Measurements from ENCODE around the gene CBY3.

Gene CBY3

GRCh38 chr5:179697993-179698934, 17.4 kb upstream of the CBY3 start (continued):
- TF ChIP-seq, protein P1, sequence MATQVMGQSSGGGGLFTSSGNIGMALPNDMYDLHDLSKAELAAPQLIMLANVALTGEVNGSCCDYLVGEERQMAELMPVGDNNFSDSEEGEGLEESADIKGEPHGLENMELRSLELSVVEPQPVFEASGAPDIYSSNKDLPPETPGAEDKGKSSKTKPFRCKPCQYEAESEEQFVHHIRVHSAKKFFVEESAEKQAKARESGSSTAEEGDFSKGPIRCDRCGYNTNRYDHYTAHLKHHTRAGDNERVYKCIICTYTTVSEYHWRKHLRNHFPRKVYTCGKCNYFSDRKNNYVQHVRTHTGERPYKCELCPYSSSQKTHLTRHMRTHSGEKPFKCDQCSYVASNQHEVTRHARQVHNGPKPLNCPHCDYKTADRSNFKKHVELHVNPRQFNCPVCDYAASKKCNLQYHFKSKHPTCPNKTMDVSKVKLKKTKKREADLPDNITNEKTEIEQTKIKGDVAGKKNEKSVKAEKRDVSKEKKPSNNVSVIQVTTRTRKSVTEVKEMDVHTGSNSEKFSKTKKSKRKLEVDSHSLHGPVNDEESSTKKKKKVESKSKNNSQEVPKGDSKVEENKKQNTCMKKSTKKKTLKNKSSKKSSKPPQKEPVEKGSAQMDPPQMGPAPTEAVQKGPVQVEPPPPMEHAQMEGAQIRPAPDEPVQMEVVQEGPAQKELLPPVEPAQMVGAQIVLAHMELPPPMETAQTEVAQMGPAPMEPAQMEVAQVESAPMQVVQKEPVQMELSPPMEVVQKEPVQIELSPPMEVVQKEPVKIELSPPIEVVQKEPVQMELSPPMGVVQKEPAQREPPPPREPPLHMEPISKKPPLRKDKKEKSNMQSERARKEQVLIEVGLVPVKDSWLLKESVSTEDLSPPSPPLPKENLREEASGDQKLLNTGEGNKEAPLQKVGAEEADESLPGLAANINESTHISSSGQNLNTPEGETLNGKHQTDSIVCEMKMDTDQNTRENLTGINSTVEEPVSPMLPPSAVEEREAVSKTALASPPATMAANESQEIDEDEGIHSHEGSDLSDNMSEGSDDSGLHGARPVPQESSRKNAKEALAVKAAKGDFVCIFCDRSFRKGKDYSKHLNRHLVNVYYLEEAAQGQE (tag by site-specific recombination; IDR thresholded peaks at IDR 0.05) = no peak
- peak; percentile 96 for TF ChIP-seq PATZ1 (tag by site-specific recombination; IDR thresholded peaks at IDR 0.05)
- TF ChIP-seq ZNF366 (tag by site-specific recombination; conservative IDR thresholded peaks at IDR 0.05) = no peak
- TF ChIP-seq SP3 (tag by site-specific recombination; IDR thresholded peaks at IDR 0.05) = peak; percentile 98
- no peak for TF ChIP-seq HOXA7 (CRISPR knock-in tag; IDR thresholded peaks at IDR 0.05; ENCODE audit: borderline replicate concordance)
- no peak for TF ChIP-seq ZSCAN4 (tag by site-specific recombination; IDR thresholded peaks at IDR 0.05)
- TF ChIP-seq OVOL3 (tag by site-specific recombination; IDR thresholded peaks at IDR 0.05) = peak; percentile 66; the same call in 1 of the 2 replicates
- no peak for TF ChIP-seq HOXC10 (CRISPR knock-in tag; IDR thresholded peaks at IDR 0.05)
- TF ChIP-seq BCL11A (tag by site-specific recombination; IDR thresholded peaks at IDR 0.05; ENCODE audit: low read depth) = no peak
- peak; percentile 66; the same call in 1 of the 2 replicates for TF ChIP-seq GLIS1 (tag by site-specific recombination; IDR thresholded peaks at IDR 0.05)
- peak; percentile 68 for TF ChIP-seq ZNF629 (tag by site-specific recombination; IDR thresholded peaks at IDR 0.05)
- TF ChIP-seq MEIS1 (CRISPR knock-in tag; IDR thresholded peaks at IDR 0.05; ENCODE audit: borderline replicate concordance) = no peak
- TF ChIP-seq, protein P2, sequence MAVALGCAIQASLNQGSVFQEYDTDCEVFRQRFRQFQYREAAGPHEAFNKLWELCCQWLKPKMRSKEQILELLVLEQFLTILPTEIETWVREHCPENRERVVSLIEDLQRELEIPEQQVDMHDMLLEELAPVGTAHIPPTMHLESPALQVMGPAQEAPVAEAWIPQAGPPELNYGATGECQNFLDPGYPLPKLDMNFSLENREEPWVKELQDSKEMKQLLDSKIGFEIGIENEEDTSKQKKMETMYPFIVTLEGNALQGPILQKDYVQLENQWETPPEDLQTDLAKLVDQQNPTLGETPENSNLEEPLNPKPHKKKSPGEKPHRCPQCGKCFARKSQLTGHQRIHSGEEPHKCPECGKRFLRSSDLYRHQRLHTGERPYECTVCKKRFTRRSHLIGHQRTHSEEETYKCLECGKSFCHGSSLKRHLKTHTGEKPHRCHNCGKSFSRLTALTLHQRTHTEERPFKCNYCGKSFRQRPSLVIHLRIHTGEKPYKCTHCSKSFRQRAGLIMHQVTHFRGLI (tag by site-specific recombination; IDR thresholded peaks at IDR 0.05) = no peak
- TF ChIP-seq ZNF510 (tag by site-specific recombination; IDR thresholded peaks at IDR 0.05; ENCODE audit: insufficient replicate concordance) = no peak
- peak; percentile 87 for TF ChIP-seq KLF1 (tag by site-specific recombination; IDR thresholded peaks at IDR 0.05)
- TF ChIP-seq, protein P3, sequence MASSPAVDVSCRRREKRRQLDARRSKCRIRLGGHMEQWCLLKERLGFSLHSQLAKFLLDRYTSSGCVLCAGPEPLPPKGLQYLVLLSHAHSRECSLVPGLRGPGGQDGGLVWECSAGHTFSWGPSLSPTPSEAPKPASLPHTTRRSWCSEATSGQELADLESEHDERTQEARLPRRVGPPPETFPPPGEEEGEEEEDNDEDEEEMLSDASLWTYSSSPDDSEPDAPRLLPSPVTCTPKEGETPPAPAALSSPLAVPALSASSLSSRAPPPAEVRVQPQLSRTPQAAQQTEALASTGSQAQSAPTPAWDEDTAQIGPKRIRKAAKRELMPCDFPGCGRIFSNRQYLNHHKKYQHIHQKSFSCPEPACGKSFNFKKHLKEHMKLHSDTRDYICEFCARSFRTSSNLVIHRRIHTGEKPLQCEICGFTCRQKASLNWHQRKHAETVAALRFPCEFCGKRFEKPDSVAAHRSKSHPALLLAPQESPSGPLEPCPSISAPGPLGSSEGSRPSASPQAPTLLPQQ (tag by site-specific recombination; IDR thresholded peaks at IDR 0.05) = peak; percentile 37; the same call in 1 of the 2 replicates
- TF ChIP-seq ZNF660 (tag by site-specific recombination; IDR thresholded peaks at IDR 0.05) = peak; percentile 86
- peak; percentile 90 for TF ChIP-seq ZNF2 (tag by site-specific recombination; IDR thresholded peaks at IDR 0.05)
- TF ChIP-seq, protein P4, sequence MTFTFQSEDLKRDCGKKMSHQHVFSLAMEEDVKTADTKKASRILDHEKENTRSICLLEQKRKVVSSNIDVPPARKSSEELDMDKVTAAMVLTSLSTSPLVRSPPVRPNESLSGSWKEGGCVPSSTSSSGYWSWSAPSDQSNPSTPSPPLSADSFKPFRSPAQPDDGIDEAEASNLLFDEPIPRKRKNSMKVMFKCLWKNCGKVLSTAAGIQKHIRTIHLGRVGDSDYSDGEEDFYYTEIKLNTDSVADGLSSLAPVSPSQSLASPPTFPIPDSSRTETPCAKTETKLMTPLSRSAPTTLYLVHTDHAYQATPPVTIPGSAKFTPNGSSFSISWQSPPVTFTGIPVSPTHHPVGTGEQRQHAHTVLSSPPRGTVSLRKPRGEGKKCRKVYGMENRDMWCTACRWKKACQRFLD (tag by site-specific recombination; IDR thresholded peaks at IDR 0.05) = no peak
- TF ChIP-seq, protein P5, sequence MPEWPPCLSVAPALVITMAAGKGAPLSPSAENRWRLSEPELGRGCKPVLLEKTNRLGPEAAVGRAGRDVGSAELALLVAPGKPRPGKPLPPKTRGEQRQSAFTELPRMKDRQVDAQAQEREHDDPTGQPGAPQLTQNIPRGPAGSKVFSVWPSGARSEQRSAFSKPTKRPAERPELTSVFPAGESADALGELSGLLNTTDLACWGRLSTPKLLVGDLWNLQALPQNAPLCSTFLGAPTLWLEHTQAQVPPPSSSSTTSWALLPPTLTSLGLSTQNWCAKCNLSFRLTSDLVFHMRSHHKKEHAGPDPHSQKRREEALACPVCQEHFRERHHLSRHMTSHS (tag by site-specific recombination; IDR thresholded peaks at IDR 0.05) = no peak
- peak; percentile 81 for TF ChIP-seq ZSCAN30 (tag by site-specific recombination; IDR thresholded peaks at IDR 0.05)
- TF ChIP-seq, protein P6, sequence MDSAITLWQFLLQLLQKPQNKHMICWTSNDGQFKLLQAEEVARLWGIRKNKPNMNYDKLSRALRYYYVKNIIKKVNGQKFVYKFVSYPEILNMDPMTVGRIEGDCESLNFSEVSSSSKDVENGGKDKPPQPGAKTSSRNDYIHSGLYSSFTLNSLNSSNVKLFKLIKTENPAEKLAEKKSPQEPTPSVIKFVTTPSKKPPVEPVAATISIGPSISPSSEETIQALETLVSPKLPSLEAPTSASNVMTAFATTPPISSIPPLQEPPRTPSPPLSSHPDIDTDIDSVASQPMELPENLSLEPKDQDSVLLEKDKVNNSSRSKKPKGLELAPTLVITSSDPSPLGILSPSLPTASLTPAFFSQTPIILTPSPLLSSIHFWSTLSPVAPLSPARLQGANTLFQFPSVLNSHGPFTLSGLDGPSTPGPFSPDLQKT (IDR thresholded peaks at IDR 0.05; ENCODE audit: borderline replicate concordance, low read depth, low read length) = no peak
- no peak for TF ChIP-seq ZNF16 (tag by site-specific recombination; IDR thresholded peaks at IDR 0.05; ENCODE audit: low read depth)
- TF ChIP-seq ZBTB7A (tag by site-specific recombination; IDR thresholded peaks at IDR 0.05; ENCODE audit: low read depth) = no peak
- peak; percentile 65; the same call in 1 of the 2 replicates for TF ChIP-seq ZSCAN16 (tag by site-specific recombination; IDR thresholded peaks at IDR 0.05)
- TF ChIP-seq ZNF248 (tag by site-specific recombination; IDR thresholded peaks at IDR 0.05) = no peak
